Measurements from ENCODE around the gene XCR1. TPM values are rescaled to one million over a fixed set of nuclear protein-coding genes. Genes with fewer than 3 reads are reported as not detected.

XCR1 gene
- total and polyA plus RNA-seq, 2 of the 8 experiments (the other 6 are each of a cell fraction or from before 2014, with no cell fraction given), result 0.53 TPM; not detected in 1

- TF ChIP-seq CHD7 (IDR thresholded peaks at IDR 0.05; ENCODE audit: insufficient replicate concordance, low read length) (no peak), FOSL1 (IDR thresholded peaks at IDR 0.05; ENCODE audit: insufficient read depth, low read depth, low read length) (no peak), RXRA (IDR thresholded peaks at IDR 0.05; ENCODE audit: insufficient read depth, low read depth, low read length) (no peak), USF2 (IDR thresholded peaks at IDR 0.05; ENCODE audit: low read length) (no peak)
Measured at GRCh38 chr3:45975686-45976085, 51.6 kb downstream of the XCR1 start (continued).

All from H1 (cell line).